GM18526 (cell line): ENCODE data around the gene HDAC4.

ENCODE experiments used
- POLR2A ChIP-seq: IDR thresholded peaks from 3 replicates; pipeline ENCODE4 v1.6.1; 2011; ENCODE audit not compliant: insufficient read length; ENCODE audit errors: extremely low read depth

HDAC4 gene

GRCh38 chr2:239303711-239304532 lies 96.9 kb downstream of the HDAC4 start:
- no peak for TF ChIP-seq POLR2A

- TF ChIP-seq POLR2A, result no peak
Observed at GRCh38 chr2:239302808-239303557, 97.8 kb downstream of the HDAC4 start.

GRCh38 chr2:239302083-239302807 lies 98.6 kb downstream of the HDAC4 start:
- TF ChIP-seq POLR2A, result no peak

- no peak for TF ChIP-seq POLR2A
Observed at GRCh38 chr2:239300871-239301735, 99.7 kb downstream of the HDAC4 start.

GRCh38 chr2:239300242-239300641 lies 100.6 kb downstream of the HDAC4 start:
- TF ChIP-seq POLR2A, result no peak

GRCh38 chr2:239299218-239299939 lies 101.4 kb downstream of the HDAC4 start:
- no peak for TF ChIP-seq POLR2A

GRCh38 chr2:239298116-239298804 lies 102.6 kb downstream of the HDAC4 start:
- no peak for TF ChIP-seq POLR2A

- no peak for TF ChIP-seq POLR2A
Observed at GRCh38 chr2:239297142-239298004, 103.4 kb downstream of the HDAC4 start.

GRCh38 chr2:239296020-239296932 lies 104.5 kb downstream of the HDAC4 start:
- TF ChIP-seq POLR2A, result no peak

- no peak for TF ChIP-seq POLR2A
Observed at GRCh38 chr2:239295377-239296019, 105.3 kb downstream of the HDAC4 start.

- no peak for TF ChIP-seq POLR2A
Observed at GRCh38 chr2:239294571-239295054, 106.2 kb downstream of the HDAC4 start.
